Inflammatory macrophage (primary cell): Measurements from ENCODE around the gene GAMT.

Experiments
- DNase-seq, 2 donors: peaks; one replicate each; pipeline ENCODE4 v3.0.0-alpha.2; 2020 to 2022

Gene GAMT

DNA sequence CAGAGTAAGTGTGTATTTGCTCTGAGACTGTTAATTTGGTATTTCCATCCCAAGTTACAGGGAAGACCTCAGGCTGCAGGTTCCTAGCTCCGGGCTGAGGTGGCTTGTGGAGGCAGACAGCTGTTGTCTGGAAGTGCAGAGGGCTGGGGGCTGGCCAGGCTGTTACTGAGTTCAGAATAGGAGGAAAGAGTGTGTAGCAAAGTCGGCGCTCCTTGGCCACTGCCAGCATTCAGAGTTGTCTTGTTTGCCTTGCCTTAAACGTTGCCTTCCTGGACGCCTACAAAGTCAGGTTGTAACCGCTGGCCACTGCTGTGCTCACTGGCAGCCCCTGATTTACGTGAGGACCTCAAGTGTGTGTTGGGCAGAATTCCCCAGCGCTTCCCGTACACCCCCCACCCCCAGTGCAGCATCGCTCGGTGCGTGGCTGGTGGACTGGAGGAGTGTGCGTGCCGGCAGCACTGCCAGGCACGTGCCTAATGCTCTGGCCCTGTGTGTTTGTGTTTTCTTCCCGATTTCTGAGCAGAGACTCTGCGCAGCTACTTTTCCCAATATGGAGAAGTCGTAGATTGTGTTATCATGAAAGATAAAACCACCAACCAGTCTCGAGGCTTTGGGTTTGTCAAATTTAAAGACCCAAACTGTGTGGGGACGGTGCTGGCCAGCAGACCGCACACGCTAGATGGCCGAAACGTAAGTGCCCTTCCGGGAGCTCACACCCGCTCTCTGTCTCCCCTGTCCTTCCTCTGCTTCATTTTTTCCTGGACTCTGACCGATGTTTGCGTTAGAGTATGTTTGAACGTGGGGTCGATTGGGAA is 16.5 kb upstream of the GAMT start:
- no peak for DNase-seq

DNA sequence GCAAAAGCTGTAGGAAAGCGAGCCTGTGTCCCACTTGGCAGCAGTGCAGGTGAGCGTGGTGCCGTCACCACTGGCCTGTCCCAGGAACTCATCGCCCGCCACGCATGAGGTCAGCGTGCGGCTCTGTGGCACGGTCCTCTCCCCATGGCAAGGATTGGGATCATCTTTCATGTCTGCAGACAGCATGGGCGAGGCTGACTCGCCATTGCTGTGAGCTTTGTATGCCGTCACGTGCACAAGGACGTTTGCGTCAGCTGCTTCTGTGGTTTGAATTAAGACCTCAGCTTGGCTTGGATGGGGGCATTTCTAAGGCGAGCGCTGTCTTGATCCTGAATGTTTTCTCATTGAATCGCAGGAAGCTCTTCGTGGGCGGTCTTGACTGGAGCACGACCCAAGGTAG is 15.8 kb upstream of the GAMT start:
- DNase-seq: peak in 1 of 2 donors; percentile 15

DNA sequence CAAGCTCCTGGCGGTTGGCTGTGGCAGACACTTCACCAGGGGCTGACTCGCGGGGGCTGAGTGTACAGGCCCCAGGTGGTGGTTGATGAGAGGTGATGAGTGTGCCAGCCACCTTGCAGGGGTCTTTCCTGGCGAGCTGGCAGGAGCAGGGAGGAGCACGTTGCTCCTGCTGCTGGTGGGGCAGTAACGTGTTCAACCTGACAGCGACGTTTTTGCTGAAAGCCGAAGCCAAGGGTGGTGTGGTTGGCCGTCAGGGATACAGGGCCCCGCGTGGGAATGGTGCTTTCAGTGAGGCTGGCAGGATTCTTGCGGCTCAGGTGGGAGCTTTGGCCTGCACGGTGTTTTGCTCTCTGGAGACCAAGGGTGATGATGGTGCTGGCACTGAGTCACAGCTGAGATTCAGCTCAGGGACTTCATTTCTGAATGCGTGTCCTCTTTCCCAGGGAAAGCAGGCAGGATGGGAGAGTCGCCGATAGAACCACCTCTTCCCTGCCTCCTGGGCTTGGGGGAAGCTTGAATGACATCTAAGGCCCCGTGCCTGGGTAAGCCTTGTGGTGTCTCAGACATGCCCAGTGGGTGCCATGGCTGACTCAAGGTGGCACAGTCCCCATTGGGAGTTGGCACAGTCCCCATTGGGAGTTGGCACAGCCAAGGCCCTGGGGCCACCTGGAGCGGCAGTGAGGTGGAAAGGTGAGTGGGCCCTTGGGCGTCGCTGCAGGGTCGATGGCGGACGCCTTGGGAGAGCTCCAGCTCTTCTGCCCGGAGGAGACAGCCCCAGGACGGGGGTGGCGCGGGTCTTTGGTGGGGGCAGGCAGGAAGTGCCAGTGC is 14.9 kb upstream of the GAMT start:
- no peak for DNase-seq

DNA sequence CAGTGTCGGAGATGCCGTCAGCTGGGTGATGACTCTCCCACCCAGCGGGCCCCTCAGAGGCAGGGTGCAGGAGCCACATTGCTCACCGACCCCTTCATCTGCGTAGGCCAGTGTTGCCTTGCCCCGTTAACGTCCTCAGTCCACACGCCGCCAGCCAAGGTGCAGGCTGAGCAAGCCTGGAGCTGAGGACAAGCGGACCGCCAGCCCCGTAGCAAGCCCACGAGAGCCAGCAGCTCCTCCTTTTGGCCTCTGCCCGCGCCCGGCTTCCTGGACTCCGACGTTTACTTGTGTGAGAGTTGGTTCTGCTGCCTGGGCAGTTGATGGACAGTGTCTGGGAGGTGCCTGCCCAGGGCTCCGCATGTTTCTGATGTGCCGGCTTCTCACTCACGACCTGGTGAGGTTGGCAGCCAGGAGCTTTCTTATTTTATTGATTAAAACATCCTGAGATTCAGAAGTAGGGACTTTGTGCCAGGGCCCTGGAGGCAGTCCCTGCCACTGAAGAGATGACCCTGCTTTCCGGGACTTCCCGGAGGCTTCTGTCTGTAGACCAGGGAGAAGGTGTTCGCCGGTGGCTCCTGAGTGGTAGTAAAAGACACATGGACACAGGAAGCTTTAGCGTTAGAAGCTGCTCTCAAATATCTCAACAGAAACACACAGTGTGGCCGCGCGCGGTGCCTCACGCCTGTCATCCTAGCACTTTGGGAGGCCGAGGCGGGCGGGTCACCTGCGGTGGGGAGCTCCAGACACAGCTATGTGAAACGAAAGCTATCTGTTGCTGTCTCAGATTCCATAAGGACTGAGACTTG is 11.9 kb upstream of the GAMT start:
- DNase-seq: no peak

DNA sequence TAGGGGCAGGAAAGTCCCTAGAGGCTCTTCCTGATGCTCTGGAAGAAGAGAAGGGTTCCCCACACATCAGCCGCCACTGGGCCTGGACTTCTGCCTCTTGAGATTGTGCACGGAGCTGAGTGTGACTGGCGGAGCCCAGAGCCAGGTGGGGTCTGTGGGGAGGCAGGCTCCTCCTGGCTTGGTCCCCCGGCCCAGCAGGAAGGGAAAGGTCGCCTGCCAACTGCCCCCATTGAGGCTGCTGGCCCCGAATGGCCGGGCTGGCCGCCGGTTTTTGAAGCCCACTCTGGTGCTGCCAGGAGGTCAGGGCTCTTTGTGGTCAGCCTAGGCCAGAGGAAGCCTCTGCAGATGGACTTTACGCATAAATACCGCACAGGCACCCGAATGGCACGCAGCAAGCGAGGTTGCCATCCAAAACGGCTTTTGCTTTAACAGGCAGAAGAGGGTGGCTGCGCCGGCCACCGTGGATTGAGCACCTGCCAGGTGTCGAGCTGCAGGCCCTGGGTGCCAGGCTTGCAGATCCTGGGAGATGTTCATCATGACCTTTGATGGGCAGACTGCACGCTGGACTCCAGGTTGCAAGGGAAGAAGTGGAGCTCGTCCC is 11.1 kb upstream of the GAMT start:
- no peak for DNase-seq

DNA sequence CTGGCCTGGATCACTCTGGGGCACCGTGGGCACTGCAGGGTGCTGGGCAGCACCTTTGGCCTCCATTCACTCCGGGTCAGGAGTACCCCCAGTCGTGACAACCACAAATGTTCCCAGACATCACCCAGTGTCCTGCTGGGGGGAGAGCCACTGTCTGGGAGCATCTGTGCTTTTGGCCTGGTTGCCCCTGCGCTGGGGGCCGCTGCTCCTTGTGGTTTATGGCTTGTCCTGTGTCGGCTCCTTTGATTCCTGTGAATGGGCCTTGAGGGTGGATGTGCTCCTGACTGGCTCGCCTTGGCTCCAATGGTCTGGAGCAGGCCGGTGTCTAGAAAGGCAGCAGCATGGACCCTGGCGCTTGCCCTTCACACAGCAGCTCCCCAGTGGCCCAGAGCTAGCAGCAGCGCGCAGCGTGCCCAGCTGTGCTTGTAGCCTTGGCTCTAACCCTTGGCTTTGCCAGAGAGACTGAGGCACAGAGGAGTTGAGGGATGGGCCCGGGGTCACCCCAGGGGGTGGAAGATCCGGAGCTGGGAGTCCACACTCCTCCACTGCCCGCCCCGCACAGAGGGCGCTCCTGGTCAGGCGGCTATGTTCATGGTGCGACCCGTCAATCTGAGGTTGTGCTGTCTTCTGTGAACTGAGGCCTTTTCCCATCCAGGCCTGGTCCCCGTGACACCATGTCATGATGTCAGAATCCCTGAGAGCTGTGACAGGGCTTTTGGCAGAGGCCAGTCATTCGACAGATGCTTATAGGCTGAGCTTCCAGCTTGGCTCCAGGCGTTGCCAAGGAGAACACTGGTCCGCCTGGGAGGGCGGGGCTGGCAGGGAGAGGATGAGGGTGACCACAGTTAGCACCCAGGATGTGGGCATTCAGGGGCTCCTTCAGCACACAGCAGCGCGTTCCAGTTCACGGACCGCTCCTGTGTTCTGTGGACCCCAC is 10.2 kb upstream of the GAMT start:
- DNase-seq: no peak

DNA sequence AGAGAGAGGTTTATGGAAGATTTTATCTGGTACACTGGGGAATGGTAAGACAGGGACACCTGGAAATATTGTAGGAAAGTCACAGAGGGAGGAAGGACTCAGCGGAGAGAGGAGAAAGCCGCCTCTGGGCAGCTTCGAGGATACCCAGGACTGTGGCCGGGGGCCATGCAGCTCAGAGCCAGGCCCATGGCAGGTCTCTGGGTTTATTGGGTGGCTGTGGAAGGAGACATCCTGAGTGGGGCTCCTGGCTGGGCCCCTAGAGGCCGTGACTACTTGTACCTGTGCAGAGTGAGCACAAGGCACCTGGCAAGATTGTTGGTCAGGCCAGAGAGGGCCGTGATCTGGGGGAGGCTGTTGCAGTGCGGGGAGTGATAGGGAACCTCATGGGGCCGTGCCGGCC is 9.4 kb upstream of the GAMT start:
- DNase-seq: no peak

DNA sequence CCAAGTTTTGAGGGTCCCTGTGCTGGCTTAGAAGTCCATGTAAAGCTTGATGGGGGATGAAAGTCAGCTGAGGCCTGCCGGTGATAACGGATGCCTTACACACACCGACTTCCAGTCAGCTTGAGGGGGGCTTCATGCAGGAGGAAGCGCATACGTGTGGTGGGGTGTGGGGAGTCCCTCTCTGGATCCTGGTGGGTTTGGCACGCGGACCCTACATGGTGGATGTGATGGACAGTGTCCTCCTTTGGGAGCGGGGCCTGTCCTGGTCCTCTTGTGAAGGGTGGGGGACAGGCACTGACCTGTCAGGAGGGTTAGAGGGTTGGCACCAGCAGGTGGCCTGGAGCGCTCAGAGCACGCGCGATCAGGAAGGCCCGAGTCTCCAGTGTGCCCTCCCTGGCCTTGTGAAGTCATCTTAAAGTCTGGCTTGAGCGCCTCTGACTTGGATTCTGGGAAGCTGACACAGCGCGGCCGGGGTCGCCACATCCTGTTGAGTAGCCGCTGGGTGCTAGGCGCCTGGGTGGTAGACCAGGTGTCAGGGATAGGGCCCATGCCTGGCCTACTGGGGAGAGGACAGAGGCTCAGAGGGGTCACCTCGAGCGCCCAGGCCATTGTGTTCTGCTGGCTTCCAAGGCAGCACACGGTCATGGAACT is 8.9 kb upstream of the GAMT start:
- no peak for DNase-seq

DNA sequence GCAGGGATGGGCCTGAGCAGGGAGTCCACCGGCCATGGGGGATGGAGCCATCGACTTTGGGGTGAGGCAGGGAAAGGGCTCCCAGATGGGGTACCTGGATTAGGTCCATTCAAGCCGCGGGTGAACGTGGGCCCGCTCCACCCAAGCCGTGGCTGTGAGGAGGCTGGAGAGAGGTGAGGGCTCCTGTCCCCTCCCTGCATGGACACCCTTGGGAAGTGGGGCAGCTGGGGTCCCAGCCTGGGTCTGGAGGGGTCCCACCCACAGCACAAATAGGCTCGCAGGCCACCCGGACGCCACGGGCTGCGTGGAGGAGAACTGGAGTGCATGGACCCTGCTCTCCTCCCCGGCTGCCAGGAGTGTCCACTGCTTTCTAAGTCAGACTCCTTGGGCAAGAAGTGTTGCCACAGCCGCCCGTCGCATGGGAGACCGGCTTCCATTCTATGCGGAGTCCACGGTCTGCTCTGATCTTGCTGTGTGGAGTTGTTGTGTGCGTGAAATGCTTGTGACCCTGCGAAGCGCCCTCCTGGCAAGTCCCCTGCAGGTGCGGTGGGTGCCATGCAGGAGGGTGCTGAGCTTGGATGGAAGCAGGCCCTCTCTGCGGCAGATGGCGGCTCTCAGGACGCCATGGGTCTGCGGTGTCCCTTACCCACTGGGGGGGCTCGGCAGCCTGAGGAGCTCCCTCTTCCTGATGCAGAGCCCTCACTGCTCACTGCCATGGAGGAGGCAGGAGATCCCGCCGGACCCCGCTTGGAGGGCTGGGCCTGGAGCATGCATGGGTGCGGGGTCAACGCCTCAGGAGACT is 8.1 kb upstream of the GAMT start:
- DNase-seq: no peak

DNA sequence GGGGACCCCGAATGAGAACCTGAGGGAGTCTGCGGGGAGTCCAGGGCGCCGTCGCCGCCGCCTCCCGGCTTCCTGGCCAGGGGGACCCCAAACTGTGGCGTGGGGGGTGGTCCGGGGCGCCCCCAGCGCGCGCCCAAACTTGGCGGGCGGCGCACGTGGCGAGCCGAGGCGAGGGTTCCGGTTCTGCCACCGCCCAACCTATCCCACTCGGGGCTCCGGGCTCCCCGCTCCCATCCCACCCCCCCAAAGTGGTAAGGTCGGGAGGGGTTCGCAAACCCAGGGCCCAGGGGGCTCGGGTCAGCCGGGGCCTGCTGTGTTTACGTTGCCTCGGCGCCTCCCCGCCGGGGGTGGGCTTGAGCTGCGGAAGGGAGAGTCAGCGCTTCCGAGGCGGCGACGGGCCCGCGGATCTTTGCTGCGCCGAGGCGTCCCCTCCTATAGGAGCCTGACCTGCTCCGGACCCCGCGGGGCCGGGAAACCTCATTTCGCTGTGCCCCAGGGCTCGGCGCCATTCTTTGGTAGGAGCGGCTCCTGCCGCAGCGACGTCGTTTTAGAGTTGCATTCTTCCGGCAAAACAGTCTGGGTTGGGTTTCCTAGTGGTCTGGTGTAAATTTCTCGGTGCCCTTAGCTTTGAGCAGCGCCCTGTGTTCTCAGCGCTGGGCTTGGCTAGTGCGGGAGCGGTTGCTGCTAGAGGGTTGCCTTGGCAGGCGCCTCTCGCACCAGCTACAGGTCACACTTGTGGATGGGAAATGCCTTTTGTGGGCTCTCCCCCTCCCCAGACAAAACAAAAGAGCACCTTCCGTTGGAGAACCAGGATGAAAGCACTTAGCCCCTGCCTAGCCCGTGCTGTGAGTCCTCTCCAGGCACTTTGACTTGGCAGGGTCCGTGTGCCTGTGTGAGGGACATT is 7.2 kb upstream of the GAMT start:
- DNase-seq: peak; percentile 22 to 48

DNA sequence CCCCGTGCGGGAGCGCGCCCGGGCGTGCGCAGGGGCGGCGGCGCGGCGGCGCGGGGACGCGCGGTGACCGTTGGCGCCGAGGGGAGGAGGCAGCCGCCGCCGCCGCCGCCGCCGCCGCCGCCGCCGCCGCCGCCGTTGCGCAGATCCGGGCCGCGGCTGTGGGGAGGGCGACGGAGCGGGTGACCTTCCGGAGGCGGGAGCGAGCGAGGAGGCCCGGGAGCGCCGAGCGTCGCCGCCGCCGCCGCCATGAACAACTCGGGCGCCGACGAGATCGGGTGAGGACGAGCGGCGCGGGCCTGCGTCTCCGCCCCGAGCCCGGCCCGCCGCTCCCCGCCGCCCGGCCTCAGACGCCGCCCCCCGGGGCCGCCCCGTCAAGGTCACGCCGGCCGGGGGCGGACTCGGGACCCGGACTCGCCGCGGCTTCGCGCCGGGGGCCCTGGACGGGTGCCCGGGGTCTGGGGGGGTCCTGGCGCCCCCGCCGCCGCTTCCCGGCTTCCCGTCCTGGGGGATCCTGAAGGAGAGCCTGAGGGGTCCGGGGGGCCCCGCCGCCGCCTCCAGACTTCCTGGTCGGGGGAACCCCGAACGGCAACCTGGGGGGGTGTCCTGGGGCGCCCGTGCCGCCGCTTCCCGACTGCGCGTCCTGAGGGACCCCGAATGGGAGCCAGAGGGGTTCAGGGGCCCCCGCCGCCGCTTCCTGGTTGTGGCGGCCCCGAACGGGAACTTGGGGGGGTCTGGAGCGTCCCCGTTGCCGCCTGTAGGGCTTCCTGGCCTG is 6.4 kb upstream of the GAMT start, which contains the start of gene DAZAP1:
TSS of gene DAZAP1 (plus strand) at position 59 of the 772 bp plus-strand sequence. CDS start at position 247, 188 bp downstream.
- peak; percentile 8 to 60 for DNase-seq

DNA sequence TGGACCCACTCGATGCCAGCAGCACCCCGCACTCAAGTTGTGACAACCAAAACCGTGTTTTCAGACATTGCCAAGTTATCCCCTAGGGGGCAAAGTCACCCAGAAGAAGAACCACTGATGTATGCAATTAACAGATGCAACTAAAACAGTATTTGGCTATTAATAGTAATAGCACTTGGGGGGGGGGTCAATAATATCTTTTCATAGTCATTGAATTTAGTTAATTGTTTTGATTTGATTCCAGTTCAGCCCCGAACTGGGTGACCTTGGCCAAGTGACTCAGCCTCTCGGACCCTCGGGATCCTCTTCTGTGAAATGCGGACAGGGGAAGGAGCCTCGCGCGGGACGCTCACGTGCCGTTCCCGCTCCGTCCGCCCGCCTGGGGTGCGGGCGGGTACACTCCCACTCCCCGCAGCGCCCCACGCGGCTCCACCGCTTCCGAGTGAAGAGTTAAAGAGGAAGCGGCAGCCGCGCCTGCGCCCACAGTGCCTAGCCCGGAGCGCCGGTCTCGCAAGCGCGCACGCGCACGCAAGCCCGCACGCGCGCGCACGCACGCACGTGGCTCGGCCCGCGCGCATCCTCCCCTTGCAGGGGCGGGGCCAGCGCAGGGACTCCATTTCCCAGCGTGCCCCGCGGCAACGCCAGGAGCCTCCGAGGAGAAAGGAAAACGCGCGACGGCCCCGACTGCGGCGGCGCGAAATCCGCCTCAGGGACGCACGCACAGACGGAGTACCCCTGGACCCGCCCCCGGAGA is 5.6 kb upstream of the GAMT start:
- peak; percentile 99 for DNase-seq

DNA sequence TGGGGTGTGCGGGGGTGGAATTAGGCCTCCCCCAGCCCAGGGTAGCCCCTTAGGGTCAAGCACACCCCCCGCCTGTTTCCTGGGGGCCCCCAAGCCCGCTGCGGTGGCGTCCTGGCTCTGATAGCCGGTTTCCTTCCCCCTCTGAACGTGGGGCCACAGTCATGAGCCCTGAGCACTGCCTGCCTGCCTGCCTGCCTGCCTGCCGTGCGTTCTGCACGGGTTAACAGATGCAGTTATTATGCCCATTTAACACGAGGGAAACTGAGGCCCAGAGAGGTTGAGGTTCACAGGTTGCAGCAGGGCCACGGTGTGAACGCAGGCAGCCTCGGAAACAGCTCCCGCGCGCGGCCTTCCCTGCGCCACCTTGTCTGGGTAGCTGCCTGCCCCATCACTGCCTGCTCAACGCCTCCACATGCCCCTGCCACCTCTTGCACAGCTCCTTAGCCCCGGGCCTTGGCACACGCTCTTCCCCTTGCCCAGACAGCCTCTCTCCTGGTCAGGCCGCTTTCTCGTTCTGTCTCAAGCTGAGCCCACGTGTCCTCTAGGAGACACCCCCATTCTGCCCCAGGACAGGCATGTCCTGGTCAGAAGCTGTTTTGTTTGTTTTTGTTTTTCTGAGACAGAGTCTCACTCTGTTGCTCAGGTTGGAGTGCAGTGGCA is 1.2 kb upstream of the GAMT start:
- DNase-seq: peak in 1 of 2 donors; percentile 19

DNA sequence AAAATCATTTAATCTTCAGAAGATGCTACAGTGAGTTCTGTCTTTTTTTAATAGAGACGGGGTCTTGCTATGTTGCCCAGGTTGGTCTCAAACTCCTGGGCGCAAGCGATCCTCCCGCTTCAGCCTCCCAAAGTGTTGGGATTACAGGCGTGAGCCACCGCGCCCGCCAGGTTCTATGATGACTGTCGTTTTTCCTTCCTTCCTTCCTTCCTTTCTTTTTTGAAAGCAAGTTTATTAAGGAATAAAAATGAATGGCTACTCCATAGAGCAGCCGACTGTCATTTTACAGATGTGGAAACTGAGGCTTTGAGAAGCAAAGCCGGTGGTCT is 511 bp upstream of the GAMT start:
- no peak for DNase-seq

DNA sequence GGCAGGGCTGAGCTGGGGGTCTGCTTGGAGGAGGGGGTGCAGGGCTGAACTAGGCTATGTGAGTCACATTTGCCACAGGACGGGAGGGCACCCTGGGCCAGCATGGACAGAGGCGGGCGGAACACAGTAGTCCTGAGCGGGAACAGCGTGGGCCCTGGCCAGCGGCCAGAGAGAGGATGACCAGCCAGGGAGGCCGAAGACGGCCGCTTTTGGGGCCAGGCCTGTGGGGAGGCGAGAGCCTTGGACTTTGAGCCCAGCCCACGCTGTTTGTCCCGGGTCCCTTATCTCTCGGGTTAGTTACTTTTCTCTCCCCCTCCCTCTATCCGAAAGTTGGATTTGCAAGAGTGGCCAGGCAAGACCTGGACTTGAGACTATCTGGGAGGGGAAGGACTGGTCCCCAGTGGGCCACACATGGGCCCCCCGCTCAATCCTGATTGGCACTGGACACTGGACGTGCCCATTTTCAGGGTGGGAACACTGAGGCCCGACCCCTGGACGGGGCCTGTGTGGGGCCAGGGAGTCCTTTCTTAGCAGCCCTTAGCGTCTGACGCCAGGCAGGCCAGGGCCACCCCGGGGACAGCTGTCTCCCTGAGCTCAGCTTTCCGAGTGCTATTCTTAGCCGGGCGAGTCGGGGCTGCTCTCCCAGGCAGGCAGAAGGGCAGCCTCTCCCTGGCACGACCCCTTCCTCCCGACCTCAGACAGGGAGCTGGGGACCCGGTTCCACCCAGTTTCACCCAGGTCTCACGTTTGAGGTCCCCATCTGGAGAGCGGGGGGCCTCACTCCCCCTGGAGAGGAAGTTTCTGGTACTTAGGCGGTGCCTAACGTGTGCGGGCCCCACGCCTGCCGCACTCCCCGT is 833 bp downstream of the GAMT start:
- no peak for DNase-seq

DNA sequence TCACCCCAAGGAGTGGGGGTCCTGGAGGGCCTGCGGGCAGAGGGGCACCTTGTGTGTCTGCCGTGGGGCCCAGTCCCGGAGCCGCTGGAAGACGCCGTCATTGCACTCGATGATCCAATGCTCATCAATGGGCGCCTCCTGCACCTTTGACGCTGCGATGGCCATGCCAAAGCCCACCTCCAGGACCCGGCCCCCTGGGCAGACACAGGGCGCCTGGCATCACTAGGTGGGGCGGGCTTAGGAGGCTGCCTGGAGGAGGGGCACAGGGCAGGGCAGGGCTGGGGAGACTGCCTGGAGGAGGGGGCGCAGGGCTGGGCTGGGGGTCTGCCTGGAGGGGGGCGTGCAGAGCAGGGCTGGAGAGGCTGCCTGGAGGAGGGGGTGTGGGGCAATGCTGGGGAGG is 1.6 kb downstream of the GAMT start:
- no peak for DNase-seq
